ENCODE measurements around the gene MTA1. TPM values are rescaled to one million over a fixed set of nuclear protein-coding genes. Genes with fewer than 3 reads are reported as not detected.

MTA1 gene
- total RNA-seq, 2 donors from 2014 or later: 59.2 to 77.4 TPM

GRCh38 chr14:105487986-105488777, 68.6 kb downstream of the MTA1 start:
- peak; percentile 72 to 74 for DNase-seq
- intact Hi-C loops (cut with DNase I, micrococcal nuclease): no loop called here
- ATAC-seq: no peak

GRCh38 chr14:105488781-105489541, 69.3 kb downstream of the MTA1 start:
- DNase-seq (peak in 1 of 2 donors; percentile 37), ATAC-seq (no peak)
- intact Hi-C loops (cut with DNase I, micrococcal nuclease): no loop called here

- DNase-seq (peak; percentile 90 to 92), ATAC-seq (peak; percentile 35)
- intact Hi-C loops (cut with DNase I, micrococcal nuclease): no loop called here
These were observed 70.1 kb downstream of the MTA1 start for GRCh38 chr14:105489542-105490266.

GRCh38 chr14:105490267-105490571, 70.6 kb downstream of the MTA1 start:
- DNase-seq (no peak), ATAC-seq (no peak)
- intact Hi-C loops (cut with DNase I, micrococcal nuclease): no loop called here

- intact Hi-C loops (cut with DNase I, micrococcal nuclease): no loop called here
- peak; percentile 70 for ATAC-seq
- peak; percentile 98 to 100 for DNase-seq
These were observed 71.1 kb downstream of the MTA1 start, which contains the start of gene TEDC1 for GRCh38 chr14:105490572-105491365. TSS of gene TEDC1 (plus strand) at chr14:105491246. CDS start at chr14:105491376, 130 bp downstream.

GRCh38 chr14:105491366-105491973, 71.8 kb downstream of the MTA1 start:
- intact Hi-C loops (cut with DNase I, micrococcal nuclease): no loop called here
- DNase-seq (peak; percentile 77 to 85), ATAC-seq (peak; percentile 37)

GRCh38 chr14:105492031-105492970, 72.7 kb downstream of the MTA1 start:
- no peak for ATAC-seq
- intact Hi-C loops (cut with DNase I, micrococcal nuclease): no loop called here
- DNase-seq: peak; percentile 28 to 31

GRCh38 chr14:105492971-105493871, 73.6 kb downstream of the MTA1 start:
- DNase-seq (peak in 1 of 2 donors; percentile 25), ATAC-seq (no peak)
- intact Hi-C loops (cut with DNase I, micrococcal nuclease): no loop called here

GRCh38 chr14:105493921-105494605, 74.4 kb downstream of the MTA1 start:
- no peak for ATAC-seq
- DNase-seq: peak in 1 of 2 donors; percentile 22
- intact Hi-C loops (cut with DNase I, micrococcal nuclease): no loop called here

- DNase-seq (peak in 1 of 2 donors; percentile 17), ATAC-seq (no peak)
- intact Hi-C loops (cut with DNase I, micrococcal nuclease): no loop called here
These were observed 74.9 kb downstream of the MTA1 start for GRCh38 chr14:105494606-105494929.

- no peak for DNase-seq
- no peak for ATAC-seq
- intact Hi-C loops (cut with DNase I, micrococcal nuclease): no loop called here
These were observed 75.7 kb downstream of the MTA1 start for GRCh38 chr14:105495101-105495989.

- ATAC-seq (no peak), DNase-seq (no peak)
- intact Hi-C loops (cut with DNase I, micrococcal nuclease): no loop called here
These were observed 76.6 kb downstream of the MTA1 start for GRCh38 chr14:105495990-105496830.

- DNase-seq: no peak
- intact Hi-C loops (cut with DNase I, micrococcal nuclease): no loop called here
- ATAC-seq: no peak
These were observed 77.4 kb downstream of the MTA1 start for GRCh38 chr14:105496831-105497591.
